Hepatocyte (in vitro differentiated cells): ENCODE measurements around the gene RAI1.

Experiments
- CTCF ChIP-seq: fragments of 200-600 bp; sonication (generic); IDR thresholded peaks from 2 replicates; pipeline ENCODE4 v1.5.1; 2016; ENCODE audit warnings: antibody characterized with exemption, mild to moderate bottlenecking; ENCODE audit not compliant: poor library complexity
- EZH2 ChIP-seq: fragments of 200-600 bp; sonication (generic); IDR thresholded peaks from 2 replicates; pipeline ENCODE4 v1.6.1; 2016; ENCODE audit warnings: antibody characterized with exemption, mild to moderate bottlenecking, borderline replicate concordance
- EZH2phosphoT487 ChIP-seq: fragments of 200-600 bp; sonication (generic); IDR thresholded peaks from one replicate; pipeline ENCODE4 v1.6.1; 2018; ENCODE audit warnings: antibody characterized with exemption, mild to moderate bottlenecking, low read depth, moderate library complexity; ENCODE audit not compliant: unreplicated experiment, severe bottlenecking

- TF ChIP-seq CTCF (no peak), EZH2phosphoT487 (no peak), EZH2 (no peak)
These were observed 1.1 kb downstream of the RAI1 start for GRCh38 chr17:17682293-17682736.
